H9 (cell line): ENCODE data around the gene INTS1. TPM values are rescaled to one million over a fixed set of nuclear protein-coding genes. Genes with fewer than 3 reads are reported as not detected.

Experiments
- DNase-seq: peaks from one replicate; pipeline ENCODE4 v3.0.0-alpha.2; 2017
- H2AFZ ChIP-seq: one replicate; pipeline ENCODE4 v1.6.1; 2013; ENCODE audit warnings: mild to moderate bottlenecking, low read length, control low read depth, moderate library complexity
- H2AK5ac ChIP-seq: 2 replicates; pipeline ENCODE4 v1.6.1; 2013; ENCODE audit warnings: low read length, control low read depth, mixed read lengths; ENCODE audit not compliant: insufficient read length
- H2BK120ac ChIP-seq: one replicate; pipeline ENCODE4 v1.6.1; 2013; ENCODE audit warnings: low read depth, mild to moderate bottlenecking, low read length, control low read depth, inconsistent platforms; ENCODE audit not compliant: poor library complexity, severe bottlenecking
- H2BK12ac ChIP-seq: 2 replicates; pipeline ENCODE4 v1.6.1; 2013; ENCODE audit warnings: low read length, control low read depth, mixed read lengths, low read depth; ENCODE audit not compliant: insufficient read length
- H2BK15ac ChIP-seq: 2 replicates; pipeline ENCODE4 v1.6.1; 2013; ENCODE audit warnings: low read depth, low read length, control low read depth
- H2BK20ac ChIP-seq: one replicate; pipeline ENCODE4 v1.6.1; 2013; ENCODE audit warnings: low read depth, mild to moderate bottlenecking, low read length, control low read depth, inconsistent platforms; ENCODE audit not compliant: poor library complexity, severe bottlenecking
- H2BK5ac ChIP-seq: 2 replicates; pipeline ENCODE4 v1.6.1; 2013; ENCODE audit warnings: low read length, control low read depth, mixed read lengths; ENCODE audit not compliant: insufficient read length
- H3K14ac ChIP-seq: 2 replicates; pipeline ENCODE4 v1.6.1; 2013; ENCODE audit warnings: low read length, control low read depth; ENCODE audit not compliant: insufficient read depth
- H3K18ac ChIP-seq: 2 replicates; pipeline ENCODE4 v1.6.1; 2013; ENCODE audit warnings: low read depth, mild to moderate bottlenecking, mixed read lengths, low read length, control low read depth; ENCODE audit not compliant: insufficient read length
- H3K23ac ChIP-seq: 2 replicates; pipeline ENCODE4 v1.6.1; 2013; ENCODE audit warnings: low read length, control low read depth, mixed read lengths, low read depth; ENCODE audit not compliant: insufficient read length
- H3K23me2 ChIP-seq: 2 replicates; pipeline ENCODE4 v1.6.1; 2013; ENCODE audit warnings: low read depth, mild to moderate bottlenecking, mixed read lengths, low read length, control low read depth; ENCODE audit not compliant: insufficient read length, poor library complexity, severe bottlenecking
- H3K27ac ChIP-seq: 2 replicates; pipeline ENCODE4 v1.5.1; 2013; ENCODE audit warnings: low read length, control low read depth, mixed read lengths, low read depth; ENCODE audit not compliant: insufficient read length
- H3K27me3 ChIP-seq: 2 replicates; pipeline ENCODE4 v1.6.1; 2013; ENCODE audit warnings: low read length, control low read depth, inconsistent platforms; ENCODE audit not compliant: insufficient read depth
- H3K4ac ChIP-seq: 2 replicates; pipeline ENCODE4 v1.6.1; 2013; ENCODE audit warnings: low read depth, mild to moderate bottlenecking, control low read depth, inconsistent platforms, low read length, moderate library complexity
- H3K4me1 ChIP-seq: 2 replicates; pipeline ENCODE4 v1.6.1; 2013; ENCODE audit warnings: low read length, control low read depth, inconsistent platforms; ENCODE audit not compliant: insufficient read depth
- H3K4me2 ChIP-seq: 2 replicates; pipeline ENCODE4 v1.6.1; 2013; ENCODE audit warnings: low read length, control low read depth, mixed read lengths; ENCODE audit not compliant: insufficient read length, insufficient read depth
- H3K56ac ChIP-seq: 2 replicates; pipeline ENCODE4 v1.6.1; 2013; ENCODE audit warnings: low read depth, mild to moderate bottlenecking, mixed read lengths, low read length, control low read depth; ENCODE audit not compliant: insufficient read length
- H3K79me1 ChIP-seq: 2 replicates; pipeline ENCODE4 v1.6.1; 2013; ENCODE audit warnings: low read depth, mild to moderate bottlenecking, moderate library complexity, low read length, control low read depth, inconsistent platforms; ENCODE audit not compliant: insufficient read depth, poor library complexity, severe bottlenecking
- H3K79me2 ChIP-seq: 2 replicates; pipeline ENCODE4 v1.6.1; 2013; ENCODE audit warnings: low read length, control low read depth, inconsistent platforms; ENCODE audit not compliant: insufficient read depth
- H3K9ac ChIP-seq: 2 replicates; pipeline ENCODE4 v1.6.1; 2013; ENCODE audit warnings: low read length, control low read depth, mixed read lengths; ENCODE audit not compliant: insufficient read length; ENCODE audit errors: extremely low read depth
- H3K9me3 ChIP-seq: one replicate; pipeline ENCODE4 v1.6.1; 2013; ENCODE audit warnings: low read depth, low read length, inconsistent platforms; ENCODE audit not compliant: control insufficient read depth
- H3T11ph ChIP-seq: one replicate; pipeline ENCODE4 v1.6.1; 2013; ENCODE audit warnings: mild to moderate bottlenecking, low read length, control low read depth, inconsistent platforms
- H4K20me1 ChIP-seq: one replicate; pipeline ENCODE4 v1.6.1; 2013; ENCODE audit not compliant: control insufficient read depth, insufficient read length, insufficient read depth
- H4K5ac ChIP-seq: 2 replicates; pipeline ENCODE4 v1.6.1; 2013; ENCODE audit warnings: low read depth, mild to moderate bottlenecking, mixed read lengths, low read length, control low read depth; ENCODE audit not compliant: insufficient read length
- H4K8ac ChIP-seq: replicated peaks from 2 replicates; pipeline ENCODE4 v1.6.1; 2013; ENCODE audit warnings: low read length, control low read depth, mixed read lengths, low read depth; ENCODE audit not compliant: insufficient read length
- H4K91ac ChIP-seq: 2 replicates; pipeline ENCODE4 v1.6.1; 2013; ENCODE audit warnings: low read depth, mild to moderate bottlenecking, moderate library complexity, mixed read lengths, low read length, control low read depth; ENCODE audit not compliant: insufficient read length
- H3K27ac Mint-ChIP-seq, 3 experiments: 2 replicates in 2 of 3; 3 replicates in 1 of 3; pipeline ENCODE4 v1.8.0; 2020 to 2021; ENCODE audit warnings: mixed read lengths in 3 of 3, mild to moderate bottlenecking in 1 of 3, moderate library complexity in 1 of 3
- H3K27me3 Mint-ChIP-seq: 2 replicates; pipeline ENCODE4 v1.8.0; 2021; ENCODE audit warnings: low read depth, mild to moderate bottlenecking, moderate library complexity, mixed read lengths
- H3K36me3 Mint-ChIP-seq, 3 experiments: 2 replicates in 2 of 3; 3 replicates in 1 of 3; pipeline ENCODE4 v1.8.0; 2020 to 2021; ENCODE audit warnings: low read depth in 3 of 3, mixed read lengths in 3 of 3; ENCODE audit not compliant: insufficient read depth in 1 of 3
- H3K4me1 Mint-ChIP-seq, 2 experiments: 2 replicates each; pipeline ENCODE4 v1.8.0; 2020; ENCODE audit warnings: mixed read lengths in 2 of 2
- H3K4me3 Mint-ChIP-seq, 2 experiments: 2 replicates in 1 of 2; 3 replicates in 1 of 2; pipeline ENCODE4 v1.8.0; 2020 to 2021; ENCODE audit warnings: mild to moderate bottlenecking in 2 of 2, mixed read lengths in 2 of 2, moderate library complexity in 1 of 2
- H3K9me3 Mint-ChIP-seq, 2 experiments: 2 replicates in 1 of 2; 3 replicates in 1 of 2; pipeline ENCODE4 v1.8.0; 2020; ENCODE audit warnings: mild to moderate bottlenecking in 2 of 2, mixed read lengths in 2 of 2, moderate library complexity in 1 of 2
- WGBS: extraction: QIAGEN DNeasy Blood & Tissue Kit; methylation state at CpG from one replicate; pipeline ENCODE4 v1.1.7; 2013; ENCODE audit warnings: missing lambda C conversion rate, low lambda C conversion rate, mixed read lengths; ENCODE audit not compliant: insufficient read length; ENCODE audit errors: extremely low coverage; 5-methylcytosine and 5-hydroxymethylcytosine counted together
- total RNA-seq: library from RNA; stranded (reverse); gene quantifications from 2 replicates; pipeline ENCODE4 v1.2.1, GENCODE V29; 2021
- TF ChIP-seq, protein P1 (sequence below): fragments of 200-600 bp; sonication (generic); conservative IDR thresholded peaks from 3 replicates; pipeline ENCODE4 v1.8.0; 2021; ENCODE audit warnings: antibody characterized with exemption, mild to moderate bottlenecking

The INTS1 gene
- total RNA-seq, 1 experiment from 2014 or later: 133 TPM

DNA sequence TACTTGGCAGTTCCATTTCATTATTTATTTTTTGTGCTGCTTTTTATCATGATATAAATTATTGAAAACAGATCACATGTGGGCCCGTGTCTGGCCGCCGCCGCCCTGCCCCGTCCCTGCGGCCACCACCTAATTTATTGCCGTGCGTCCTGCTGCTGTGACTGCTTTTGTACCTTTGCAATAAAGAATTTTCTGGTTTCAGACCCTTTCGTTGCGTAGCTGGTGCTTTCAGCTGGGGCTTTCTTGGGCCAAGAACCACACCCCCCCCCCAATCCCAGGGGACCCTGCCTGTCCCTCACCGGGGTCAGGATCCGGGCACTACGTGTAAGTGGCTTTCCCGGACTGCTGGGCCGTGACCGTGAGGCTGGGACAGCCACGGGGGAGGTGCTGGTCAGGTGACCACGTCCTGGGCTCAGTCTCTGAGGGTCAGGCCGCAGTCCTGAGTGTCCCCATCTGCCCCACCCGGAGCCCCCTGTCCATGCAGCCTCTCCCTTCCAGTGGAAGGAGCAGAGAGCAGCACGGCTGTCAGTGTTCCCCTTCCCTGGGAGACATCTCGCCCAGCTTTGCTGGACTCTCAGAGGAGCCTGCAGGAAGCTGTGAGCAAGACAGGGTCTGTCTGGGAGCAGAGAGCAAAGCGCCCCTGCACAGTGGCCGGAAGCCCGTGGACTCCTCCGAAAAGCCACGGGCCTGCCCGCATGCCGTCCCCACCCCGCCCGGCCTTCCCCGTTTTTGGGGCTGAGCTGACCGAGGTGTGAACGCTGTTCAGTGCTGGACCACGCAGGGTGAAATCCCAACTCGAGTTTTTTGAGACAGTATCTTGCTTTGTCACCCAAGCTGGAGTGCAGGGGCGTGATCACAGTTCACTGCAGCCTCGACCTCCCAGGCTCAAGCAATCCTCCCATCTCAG lies 38.9 kb upstream of the INTS1 start:
- H4K20me1 ChIP-seq: no peaks in the 10 kb centered on the region
- H3K79me2 ChIP-seq: no peaks in the 10 kb centered on the region
- H3K27ac ChIP-seq: no peak overlapping the region
- H4K8ac ChIP-seq: no peak overlapping the region
- no peak for DNase-seq
- no peak overlapping the region for H3T11ph ChIP-seq
- H2BK5ac ChIP-seq: no peak overlapping the region
- H2AFZ ChIP-seq: no peak overlapping the region
- no peak overlapping the region for H2AK5ac ChIP-seq
- H3K9me3 Mint-ChIP-seq: no peaks in the 10 kb centered on the region
- TF ChIP-seq, protein P1, sequence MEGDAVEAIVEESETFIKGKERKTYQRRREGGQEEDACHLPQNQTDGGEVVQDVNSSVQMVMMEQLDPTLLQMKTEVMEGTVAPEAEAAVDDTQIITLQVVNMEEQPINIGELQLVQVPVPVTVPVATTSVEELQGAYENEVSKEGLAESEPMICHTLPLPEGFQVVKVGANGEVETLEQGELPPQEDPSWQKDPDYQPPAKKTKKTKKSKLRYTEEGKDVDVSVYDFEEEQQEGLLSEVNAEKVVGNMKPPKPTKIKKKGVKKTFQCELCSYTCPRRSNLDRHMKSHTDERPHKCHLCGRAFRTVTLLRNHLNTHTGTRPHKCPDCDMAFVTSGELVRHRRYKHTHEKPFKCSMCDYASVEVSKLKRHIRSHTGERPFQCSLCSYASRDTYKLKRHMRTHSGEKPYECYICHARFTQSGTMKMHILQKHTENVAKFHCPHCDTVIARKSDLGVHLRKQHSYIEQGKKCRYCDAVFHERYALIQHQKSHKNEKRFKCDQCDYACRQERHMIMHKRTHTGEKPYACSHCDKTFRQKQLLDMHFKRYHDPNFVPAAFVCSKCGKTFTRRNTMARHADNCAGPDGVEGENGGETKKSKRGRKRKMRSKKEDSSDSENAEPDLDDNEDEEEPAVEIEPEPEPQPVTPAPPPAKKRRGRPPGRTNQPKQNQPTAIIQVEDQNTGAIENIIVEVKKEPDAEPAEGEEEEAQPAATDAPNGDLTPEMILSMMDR: no peak
- H3K9me3 ChIP-seq: no peaks in the 10 kb centered on the region
- H3K9ac ChIP-seq: no peak overlapping the region
- H3K27ac Mint-ChIP-seq: no peak overlapping the region
- H3K23ac ChIP-seq: no peak overlapping the region
- H3K4me2 ChIP-seq: no peak overlapping the region
- H3K4ac ChIP-seq: no peak overlapping the region
- no peak overlapping the region for H2BK15ac ChIP-seq
- H3K23me2 ChIP-seq: no peaks in the 10 kb centered on the region
- no peak overlapping the region for H3K4me3 Mint-ChIP-seq
- no CpG with 5 or more reads among the region's 38 CpGs for WGBS
- no peaks in the 10 kb centered on the region for H3K79me1 ChIP-seq
- no peaks in the 10 kb centered on the region for H3K27me3 ChIP-seq
- no peaks in the 10 kb centered on the region for H3K27me3 Mint-ChIP-seq
- H3K14ac ChIP-seq: no peak overlapping the region
- peaks cover 0 to under 1% of the 10 kb centered on the region in 2 experiments; a peak in 2 of 4 replicates for H3K4me1 Mint-ChIP-seq
- no peak overlapping the region for H3K56ac ChIP-seq
- H2BK120ac ChIP-seq: no peak overlapping the region
- H2BK12ac ChIP-seq: no peak overlapping the region
- no peak overlapping the region for H4K91ac ChIP-seq
- no peak overlapping the region for H2BK20ac ChIP-seq
- no peaks in the 10 kb centered on the region for H3K4me1 ChIP-seq
- no peak overlapping the region for H4K5ac ChIP-seq
- H3K18ac ChIP-seq: no peak overlapping the region
- H3K36me3 Mint-ChIP-seq: peaks cover 3 to 15% (median 6%) of the 10 kb centered on the region in 3 experiments; a peak in 4 of 7 replicates
